PC-9 (cell line): ENCODE data around the gene APBA1. TPM values are rescaled to one million over a fixed set of nuclear protein-coding genes. Genes with fewer than 3 reads are reported as not detected.

Experiments
- BruUV-seq: library from RNA; stranded (reverse); fragments of 400-500 nt; replicated peaks from 2 replicates; lab custom pipeline; 2021; lab: Mats Ljungman, UMichigan
- CTCF ChIA-PET: fragments of 300-600 bp; sonication (Branson Sonifier 250); formaldehyde crosslinking; loops from one replicate; lab custom pipeline; 2022; ENCODE audit warnings: antibody characterized with exemption; lab: Charles Lee
- POLR2A ChIA-PET: fragments of 300-600 bp; sonication (Branson Sonifier 250); formaldehyde crosslinking; loops from one replicate; lab custom pipeline; 2022; ENCODE audit warnings: antibody characterized with exemption; ENCODE audit not compliant: unreplicated experiment; lab: Charles Lee
- DNase-seq, 2 experiments: peaks; one replicate each; pipeline versions ENCODE4 v3.0.0 to v3.0.0-alpha.2; 2015 to 2022; ENCODE audit warnings: mixed read lengths in 1 of 2
- H2AFZ ChIP-seq: fragments of 200-600 bp; sonication (generic); 2 replicates; pipeline ENCODE4 v1.8.1; 2017; ENCODE audit warnings: antibody characterized with exemption
- H3F3A ChIP-seq: fragments of 200-600 bp; sonication (generic); 2 replicates; pipeline ENCODE4 v1.8.1; 2017; ENCODE audit warnings: antibody characterized with exemption, mild to moderate bottlenecking, low read depth; ENCODE audit not compliant: insufficient read depth
- H3K27ac ChIP-seq: fragments of 200-600 bp; sonication (generic); 2 replicates; pipeline ENCODE4 v1.6.1; 2016; ENCODE audit warnings: mixed run types
- H3K27me3 ChIP-seq: fragments of 200-600 bp; sonication (generic); 2 replicates; pipeline ENCODE4 v1.6.1; 2016; ENCODE audit warnings: low read depth, mixed run types; ENCODE audit not compliant: insufficient read depth
- H3K36me3 ChIP-seq: fragments of 200-600 bp; sonication (generic); 2 replicates; pipeline ENCODE4 v1.6.1; 2016; ENCODE audit warnings: low read depth, mixed run types
- H3K4me1 ChIP-seq: fragments of 200-600 bp; sonication (generic); replicated peaks from 2 replicates; pipeline ENCODE4 v1.6.1; 2016; ENCODE audit warnings: mixed run types; ENCODE audit not compliant: insufficient read depth
- H3K4me2 ChIP-seq: fragments of 200-600 bp; sonication (generic); 2 replicates; pipeline ENCODE4 v1.6.1; 2017; ENCODE audit warnings: mixed run types
- H3K4me3 ChIP-seq: fragments of 200-600 bp; sonication (generic); 2 replicates; pipeline ENCODE4 v1.6.1; 2016; ENCODE audit warnings: mixed run types
- H3K79me2 ChIP-seq: fragments of 200-600 bp; sonication (generic); 2 replicates; pipeline ENCODE4 v1.6.1; 2017; ENCODE audit warnings: low read depth, mixed run types
- H3K9me2 ChIP-seq: fragments of 200-600 bp; sonication (generic); 2 replicates; pipeline ENCODE4 v1.8.1; 2017; ENCODE audit warnings: mild to moderate bottlenecking; ENCODE audit not compliant: insufficient read depth
- H3K9me3 ChIP-seq: fragments of 200-600 bp; sonication (generic); 2 replicates; pipeline ENCODE4 v1.8.1; 2016; ENCODE audit warnings: low read depth; ENCODE audit not compliant: insufficient read depth
- H4K20me1 ChIP-seq: fragments of 200-600 bp; sonication (generic); 2 replicates; pipeline ENCODE4 v1.8.1; 2017; ENCODE audit not compliant: insufficient read depth
- EZH2 ChIP-seq: fragments of 200-600 bp; sonication (generic); IDR thresholded peaks from 2 replicates; pipeline ENCODE4 v1.8.0; 2017; ENCODE audit warnings: antibody characterized with exemption, low read depth
- intact Hi-C: fragments of 100-400 bp; cut with micrococcal nuclease; formaldehyde crosslinking; loops from one replicate; pipeline ENCODE4 v1.10.0; 2022; ENCODE audit not compliant: unreplicated experiment
- total RNA-seq: library from RNA; stranded (reverse); gene quantifications from 2 replicates; pipeline ENCODE4 v1.2.3, GENCODE V29; 2021
- TF ChIP-seq, protein P1 (sequence below): fragments of 200-600 bp; sonication (generic); conservative IDR thresholded peaks from 2 replicates; pipeline ENCODE4 v1.6.1; 2017; ENCODE audit warnings: mixed run types, antibody characterized with exemption, mild to moderate bottlenecking, moderate library complexity

Gene APBA1
- total RNA-seq, 1 experiment from 2014 or later = 0.44 TPM

DNA sequence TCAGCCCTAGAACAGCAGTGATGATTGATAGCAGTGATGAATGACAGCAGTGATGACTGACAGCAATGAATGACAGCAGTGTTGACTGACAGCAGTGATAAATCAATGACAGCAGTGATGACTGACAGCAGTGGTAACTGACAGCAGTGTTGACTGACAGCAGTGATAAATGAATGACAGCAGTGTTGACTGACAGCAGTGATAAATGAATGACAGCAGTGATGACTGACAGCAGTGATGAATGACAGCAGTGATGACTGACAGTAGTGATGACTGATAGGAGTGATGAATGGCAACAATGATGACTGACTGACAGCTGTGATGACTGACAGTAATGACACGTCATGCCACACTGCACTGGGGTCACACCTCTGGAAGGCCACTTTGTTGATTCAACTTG is 240.4 kb downstream of the APBA1 start:
- H3K36me3 ChIP-seq = no peaks in the 10 kb centered on the region
- intact Hi-C loops = no loop called here
- CTCF ChIA-PET = no interaction called here
- POLR2A ChIA-PET = no interaction called here
- no peaks in the 10 kb centered on the region for H3K9me3 ChIP-seq
- H4K20me1 ChIP-seq = no peaks in the 10 kb centered on the region
- H3K27me3 ChIP-seq = no peaks in the 10 kb centered on the region
- no peaks in the 10 kb centered on the region for H3K79me2 ChIP-seq
- H3K27ac ChIP-seq = no peak overlapping the region
- TF ChIP-seq, protein P1, sequence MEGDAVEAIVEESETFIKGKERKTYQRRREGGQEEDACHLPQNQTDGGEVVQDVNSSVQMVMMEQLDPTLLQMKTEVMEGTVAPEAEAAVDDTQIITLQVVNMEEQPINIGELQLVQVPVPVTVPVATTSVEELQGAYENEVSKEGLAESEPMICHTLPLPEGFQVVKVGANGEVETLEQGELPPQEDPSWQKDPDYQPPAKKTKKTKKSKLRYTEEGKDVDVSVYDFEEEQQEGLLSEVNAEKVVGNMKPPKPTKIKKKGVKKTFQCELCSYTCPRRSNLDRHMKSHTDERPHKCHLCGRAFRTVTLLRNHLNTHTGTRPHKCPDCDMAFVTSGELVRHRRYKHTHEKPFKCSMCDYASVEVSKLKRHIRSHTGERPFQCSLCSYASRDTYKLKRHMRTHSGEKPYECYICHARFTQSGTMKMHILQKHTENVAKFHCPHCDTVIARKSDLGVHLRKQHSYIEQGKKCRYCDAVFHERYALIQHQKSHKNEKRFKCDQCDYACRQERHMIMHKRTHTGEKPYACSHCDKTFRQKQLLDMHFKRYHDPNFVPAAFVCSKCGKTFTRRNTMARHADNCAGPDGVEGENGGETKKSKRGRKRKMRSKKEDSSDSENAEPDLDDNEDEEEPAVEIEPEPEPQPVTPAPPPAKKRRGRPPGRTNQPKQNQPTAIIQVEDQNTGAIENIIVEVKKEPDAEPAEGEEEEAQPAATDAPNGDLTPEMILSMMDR = no peak
- TF ChIP-seq EZH2 = no peak
- no peaks in the 10 kb centered on the region for H3F3A ChIP-seq
- no peaks in the 10 kb centered on the region for H3K9me2 ChIP-seq
- H3K4me3 ChIP-seq = no peak overlapping the region
- H3K4me1 ChIP-seq = no peaks in the 10 kb centered on the region
- no TSS peak for BruUV-seq
- no peak overlapping the region for H3K4me2 ChIP-seq
- H2AFZ ChIP-seq = no peak overlapping the region
- no peak for DNase-seq

DNA sequence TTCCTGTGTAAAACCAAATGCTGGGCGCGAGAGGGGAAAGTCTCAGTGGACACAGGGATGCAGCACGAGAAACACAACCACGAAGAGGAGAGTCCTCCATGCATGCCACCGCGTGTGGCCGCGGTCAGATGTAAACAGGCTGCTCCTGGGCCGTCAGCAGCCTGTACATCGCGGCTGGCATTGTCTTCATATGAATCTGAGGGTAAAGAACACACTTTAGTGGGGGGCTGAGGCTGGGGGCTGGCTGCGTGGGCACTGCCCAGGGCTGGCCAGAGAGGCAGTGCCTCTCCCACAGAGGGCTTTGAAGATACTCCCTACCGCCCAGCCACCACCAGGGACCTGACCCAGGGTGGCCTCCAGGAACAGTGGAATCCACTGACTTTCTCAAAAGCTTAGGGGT is 241.0 kb downstream of the APBA1 start:
- BruUV-seq = no TSS peak
- Histone ChIP-seq H4K20me1 (no peaks in the 10 kb centered on the region), H3K4me2 (no peak overlapping the region), H3K27ac (no peak overlapping the region), H3K9me2 (no peaks in the 10 kb centered on the region), H3F3A (no peaks in the 10 kb centered on the region), H3K27me3 (no peaks in the 10 kb centered on the region), H3K9me3 (no peaks in the 10 kb centered on the region), H3K79me2 (no peaks in the 10 kb centered on the region), H3K4me3 (no peak overlapping the region), H3K36me3 (no peaks in the 10 kb centered on the region), H3K4me1 (no peaks in the 10 kb centered on the region), H2AFZ (no peak overlapping the region)
- TF ChIP-seq, protein P1 = no peak
- TF ChIP-seq EZH2 = no peak
- ChIA-PET CTCF (no interaction called here), POLR2A (no interaction called here)
- intact Hi-C loops = no loop called here
- DNase-seq = no peak

DNA sequence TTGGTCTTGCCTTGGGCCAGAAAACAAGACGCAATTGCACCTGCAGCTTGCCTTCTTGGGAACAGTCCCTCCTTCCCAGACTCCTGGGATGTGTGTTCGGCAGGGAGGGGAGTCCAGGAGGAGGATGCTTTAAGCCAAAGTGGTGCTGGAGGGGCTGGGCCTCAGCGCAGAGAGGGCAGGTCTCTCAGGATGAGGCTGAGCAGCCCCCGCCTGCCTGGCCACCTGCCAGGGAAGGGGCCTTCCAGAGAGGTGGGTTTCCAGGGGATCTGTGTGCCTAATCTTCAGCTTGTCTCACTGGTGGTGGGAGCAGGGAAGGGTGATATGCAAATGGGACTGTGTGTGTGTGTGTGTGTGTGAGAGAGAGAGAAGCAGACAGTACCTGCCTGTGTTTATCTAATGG is 242.0 kb downstream of the APBA1 start:
- BruUV-seq = no TSS peak
- Histone ChIP-seq H4K20me1 (no peaks in the 10 kb centered on the region), H3K27ac (no peak overlapping the region), H3K79me2 (no peaks in the 10 kb centered on the region), H3K27me3 (no peaks in the 10 kb centered on the region), H3F3A (no peaks in the 10 kb centered on the region), H3K4me1 (no peaks in the 10 kb centered on the region), H3K36me3 (no peaks in the 10 kb centered on the region), H3K4me3 (no peak overlapping the region), H3K9me2 (no peaks in the 10 kb centered on the region), H3K9me3 (no peaks in the 10 kb centered on the region), H3K4me2 (no peak overlapping the region), H2AFZ (no peak overlapping the region)
- ChIA-PET POLR2A (no interaction called here), CTCF (no interaction called here)
- intact Hi-C loops = no loop called here
- DNase-seq = no peak
- TF ChIP-seq, protein P1 = no peak
- TF ChIP-seq EZH2 = no peak
